GM13976 (cell line): ENCODE measurements around the gene CUL9.

ENCODE experiments used
- DNase-seq: peaks from one replicate; pipeline ENCODE4 v3.0.0; 2012; ENCODE audit warnings: low spot score
- in situ Hi-C: fragments of 300-500 bp; cut with MboI; formaldehyde crosslinking; loops from one replicate; pipeline ENCODE4 v1.12.0; 2022; ENCODE audit warnings: low sequenced_read_pairs, mixed read lengths, inconsistent platforms; ENCODE audit not compliant: unreplicated experiment
- TF ChIP-seq, protein P1 (sequence below): IDR thresholded peaks from 2 replicates; pipeline ENCODE4 v1.5.1; 2012; ENCODE audit warnings: borderline replicate concordance, mild to moderate bottlenecking; ENCODE audit not compliant: insufficient read depth; ENCODE audit errors: extremely low read depth, missing control alignments, control extremely low read depth

CUL9 gene

DNA sequence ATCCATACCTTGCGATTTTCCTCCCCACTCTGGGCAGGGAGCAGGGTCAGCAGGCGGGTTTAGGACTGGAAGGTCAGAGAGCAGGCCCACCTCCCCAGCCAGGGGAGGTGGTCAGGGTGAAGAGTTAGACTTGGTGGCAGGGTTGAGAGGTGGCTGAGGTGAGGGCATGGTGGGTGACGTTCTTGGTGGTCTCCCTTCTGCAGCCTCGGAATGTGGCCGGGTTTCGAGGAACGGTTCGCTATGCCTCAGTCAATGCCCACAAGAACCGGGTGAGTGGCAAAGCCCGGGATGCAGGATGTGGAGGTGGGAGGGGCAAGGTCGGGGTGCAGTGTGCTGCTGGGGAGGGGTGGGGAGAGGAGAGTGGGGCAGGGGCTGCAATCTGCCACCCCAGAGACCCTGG, 72.8 kb downstream of the CUL9 start:
- DNase-seq = no peak
- TF ChIP-seq, protein P1, sequence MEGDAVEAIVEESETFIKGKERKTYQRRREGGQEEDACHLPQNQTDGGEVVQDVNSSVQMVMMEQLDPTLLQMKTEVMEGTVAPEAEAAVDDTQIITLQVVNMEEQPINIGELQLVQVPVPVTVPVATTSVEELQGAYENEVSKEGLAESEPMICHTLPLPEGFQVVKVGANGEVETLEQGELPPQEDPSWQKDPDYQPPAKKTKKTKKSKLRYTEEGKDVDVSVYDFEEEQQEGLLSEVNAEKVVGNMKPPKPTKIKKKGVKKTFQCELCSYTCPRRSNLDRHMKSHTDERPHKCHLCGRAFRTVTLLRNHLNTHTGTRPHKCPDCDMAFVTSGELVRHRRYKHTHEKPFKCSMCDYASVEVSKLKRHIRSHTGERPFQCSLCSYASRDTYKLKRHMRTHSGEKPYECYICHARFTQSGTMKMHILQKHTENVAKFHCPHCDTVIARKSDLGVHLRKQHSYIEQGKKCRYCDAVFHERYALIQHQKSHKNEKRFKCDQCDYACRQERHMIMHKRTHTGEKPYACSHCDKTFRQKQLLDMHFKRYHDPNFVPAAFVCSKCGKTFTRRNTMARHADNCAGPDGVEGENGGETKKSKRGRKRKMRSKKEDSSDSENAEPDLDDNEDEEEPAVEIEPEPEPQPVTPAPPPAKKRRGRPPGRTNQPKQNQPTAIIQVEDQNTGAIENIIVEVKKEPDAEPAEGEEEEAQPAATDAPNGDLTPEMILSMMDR = no peak
- in situ Hi-C loops = loop anchor here (25.0 kb wide), 1 partner anchor 232 kb away; the partner anchor contains the start of gene TJAP1

DNA sequence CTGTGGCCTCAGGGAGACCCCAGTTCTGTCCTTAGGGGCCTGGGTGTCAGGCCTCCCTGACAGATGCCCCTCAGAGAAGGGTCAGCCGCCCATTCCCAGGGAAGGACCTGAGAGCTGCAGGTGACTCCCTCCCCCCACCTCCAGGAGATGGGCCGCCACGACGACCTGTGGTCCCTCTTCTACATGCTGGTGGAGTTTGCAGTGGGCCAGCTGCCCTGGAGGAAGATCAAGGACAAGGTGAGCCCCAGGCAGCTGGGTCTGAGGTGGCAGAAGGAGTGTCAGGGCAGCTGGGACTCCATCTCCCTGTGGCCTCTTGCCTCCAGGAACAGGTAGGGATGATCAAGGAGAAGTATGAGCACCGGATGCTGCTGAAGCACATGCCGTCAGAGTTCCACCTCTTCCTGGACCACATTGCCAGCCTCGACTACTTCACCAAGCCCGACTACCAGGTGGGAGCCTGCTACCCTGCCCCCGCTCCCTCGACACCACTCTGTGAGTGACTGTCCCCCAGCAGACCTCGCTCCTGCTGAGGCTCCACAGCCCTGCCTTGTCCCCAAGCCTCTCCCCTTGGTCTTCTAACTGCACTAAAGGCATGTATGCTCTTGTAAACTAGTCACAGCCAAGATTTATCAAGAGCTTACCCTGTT, 73.5 kb downstream of the CUL9 start:
- in situ Hi-C loops = loop anchor here (25.0 kb wide), 1 partner anchor 232 kb away; the partner anchor contains the start of gene TJAP1
- TF ChIP-seq, protein P1 = no peak
- DNase-seq = no peak

DNA sequence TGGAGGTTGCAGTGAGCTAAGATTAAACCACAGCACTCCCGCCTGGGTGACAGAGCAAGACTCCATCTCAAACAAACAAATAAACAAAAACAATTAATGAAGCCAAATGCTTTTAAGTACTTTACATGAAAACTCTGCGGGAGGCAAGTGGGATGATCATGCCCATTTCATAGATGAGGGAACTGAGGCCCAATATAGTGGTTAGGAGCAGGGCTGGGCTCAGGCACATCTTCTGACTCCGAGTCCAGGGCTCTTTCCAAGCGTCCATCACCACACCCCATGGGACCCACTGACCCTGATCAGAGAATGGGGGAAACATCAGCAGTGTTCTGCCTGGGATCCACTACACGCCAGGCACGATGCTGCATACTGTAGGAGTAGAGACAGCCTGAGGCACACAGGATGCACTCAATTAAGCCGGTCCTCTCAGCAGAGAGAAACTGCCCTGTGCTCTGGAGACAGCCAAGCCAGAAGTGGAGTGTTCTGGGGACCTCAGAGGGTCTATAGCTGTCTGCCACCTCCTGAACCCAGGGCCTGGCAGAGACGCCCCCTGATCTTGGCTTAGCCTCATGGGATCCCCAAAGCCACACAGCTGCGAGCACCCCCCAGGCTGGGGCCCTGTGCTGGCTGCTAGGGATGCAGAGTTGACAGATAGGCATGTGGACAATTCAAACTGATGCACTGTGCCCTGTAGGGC, 74.8 kb downstream of the CUL9 start:
- TF ChIP-seq, protein P1 = no peak
- in situ Hi-C loops = loop anchor here (25.0 kb wide), 1 partner anchor 230 kb away; the partner anchor contains the start of gene TJAP1

DNA sequence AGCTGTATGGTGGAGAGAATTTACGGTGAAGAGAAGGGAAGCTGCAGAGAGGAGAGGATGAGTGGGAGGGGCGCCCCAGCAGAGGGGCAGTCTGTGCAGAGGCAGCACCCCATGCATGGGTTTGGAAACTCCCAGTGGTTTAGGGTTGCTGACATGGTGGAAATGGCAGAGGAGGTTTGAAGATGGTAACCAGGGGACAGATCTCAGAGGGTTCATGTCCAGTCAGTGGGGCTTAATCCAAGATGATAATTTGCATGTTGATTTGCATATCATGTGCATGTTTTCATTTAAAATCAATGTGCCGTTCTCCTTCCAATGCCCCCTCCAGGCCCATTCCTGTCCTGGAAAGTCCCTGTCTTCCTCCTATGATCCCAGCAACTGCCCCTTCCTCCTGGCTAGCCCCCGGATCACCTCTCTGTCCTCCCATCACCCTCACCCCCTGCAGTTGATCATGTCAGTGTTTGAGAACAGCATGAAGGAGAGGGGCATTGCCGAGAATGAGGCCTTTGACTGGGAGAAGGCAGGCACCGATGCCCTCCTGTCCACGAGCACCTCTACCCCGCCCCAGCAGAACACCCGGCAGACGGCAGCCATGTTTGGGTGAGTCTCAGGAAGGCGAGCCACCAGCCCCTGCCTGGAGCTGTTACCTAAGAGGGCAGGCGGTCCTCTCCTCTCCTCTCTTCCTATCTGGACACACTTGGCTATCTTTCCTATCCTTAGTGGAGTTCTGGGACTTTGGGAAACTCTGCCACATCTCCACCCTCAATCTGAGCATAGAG, 75.6 kb downstream of the CUL9 start:
- no peak for DNase-seq

More for the DNA sequence above, 74.8 kb downstream of the CUL9 start:
- no peak for DNase-seq

DNA sequence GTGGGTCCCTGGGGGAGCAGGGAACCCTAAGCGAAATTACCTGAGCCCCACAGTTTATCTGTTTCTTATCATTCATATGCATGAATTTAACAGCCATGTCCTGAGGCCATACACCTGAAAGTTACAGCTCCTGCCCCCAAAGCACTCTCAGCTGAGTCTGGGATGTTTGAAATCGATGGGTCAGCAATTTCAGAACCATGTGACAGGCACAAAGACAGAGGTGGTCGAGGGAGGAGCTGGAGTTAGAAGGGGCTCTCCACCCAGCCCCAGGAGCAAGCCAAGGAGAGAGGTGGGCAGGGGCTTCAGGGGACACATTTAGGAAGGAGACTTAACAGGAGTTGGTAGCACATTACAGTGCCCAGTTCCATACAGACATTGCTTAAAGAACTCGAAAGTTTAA, 76.2 kb downstream of the CUL9 start:
- no peak for DNase-seq
- in situ Hi-C loops = loop anchor here (25.0 kb wide), 1 partner anchor 229 kb away; the partner anchor contains the start of gene TJAP1
- TF ChIP-seq, protein P1 = no peak

More for the DNA sequence above, 75.6 kb downstream of the CUL9 start:
- in situ Hi-C loops = loop anchor here (25.0 kb wide), 1 partner anchor 230 kb away; the partner anchor contains the start of gene TJAP1
- TF ChIP-seq, protein P1 = no peak
